Measurements from ENCODE around the gene PIP4K2B.
A peak's percentile ranks its signal among the peaks of the same experiment; 100 is the strongest.

The PIP4K2B gene

DNA sequence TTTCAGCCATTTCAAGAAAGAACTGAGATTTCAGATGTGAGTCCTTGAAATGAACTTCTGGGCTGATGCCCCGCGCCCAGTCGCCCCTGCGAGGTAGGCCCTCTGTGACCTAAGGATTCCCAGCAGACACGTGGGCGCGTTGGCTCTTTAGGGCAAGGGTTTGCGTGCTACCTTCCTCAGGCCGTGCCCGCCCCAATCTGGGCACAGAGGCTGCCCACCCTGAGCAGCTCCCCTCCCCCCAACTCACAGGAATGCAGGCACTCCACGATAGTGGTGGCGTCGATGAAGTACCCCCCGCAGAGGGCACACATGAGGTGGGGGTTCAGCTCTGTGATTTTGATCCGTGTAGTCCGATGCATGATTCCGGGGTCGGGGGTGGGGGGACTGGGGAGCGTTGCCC is 59.3 kb downstream of the PIP4K2B start:
- Histone ChIP-seq H3K4me3 (ENCODE audit: low read length) (no peak overlapping the region), H3K27me3 (ENCODE audit: control insufficient read depth, insufficient read depth, low read length) (no peaks in the 10 kb centered on the region), H3K36me3 (ENCODE audit: control insufficient read depth, insufficient read depth, low read length) (peaks cover 12% of the 10 kb centered on the region), H3K4me1 (ENCODE audit: control insufficient read depth, insufficient read depth, low read length) (peaks cover 33% of the 10 kb centered on the region), H3K9me3 (ENCODE audit: control insufficient read depth, low read length) (no peaks in the 10 kb centered on the region), H3K9ac (ENCODE audit: low read length) (no peak overlapping the region)

DNA sequence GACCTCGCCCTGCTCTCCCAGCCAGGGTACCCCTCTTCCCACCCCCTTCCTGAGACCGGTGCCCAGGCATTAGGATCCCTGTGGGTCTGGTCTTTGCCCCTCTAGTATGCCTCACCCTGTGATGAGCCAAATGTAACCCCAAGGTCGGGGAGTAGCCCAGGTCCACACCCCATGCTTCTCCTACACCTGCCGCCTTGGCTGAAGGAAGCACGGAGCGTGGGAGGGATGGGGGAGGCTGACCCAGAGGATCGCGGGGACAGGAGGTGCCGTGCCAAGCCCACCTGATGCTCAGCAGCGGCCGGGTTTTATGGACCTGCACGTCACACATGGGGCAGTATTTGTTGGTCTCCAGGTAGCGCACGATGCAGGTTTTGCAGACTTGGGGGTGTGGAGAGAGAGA is 60.1 kb downstream of the PIP4K2B start:
- Histone ChIP-seq H3K9me3 (ENCODE audit: control insufficient read depth, low read length) (no peaks in the 10 kb centered on the region), H3K4me1 (ENCODE audit: control insufficient read depth, insufficient read depth, low read length) (peaks cover 33% of the 10 kb centered on the region), H3K36me3 (ENCODE audit: control insufficient read depth, insufficient read depth, low read length) (peaks cover 12% of the 10 kb centered on the region), H3K4me3 (ENCODE audit: low read length) (no peak overlapping the region), H3K9ac (ENCODE audit: low read length) (no peak overlapping the region), H3K27me3 (ENCODE audit: control insufficient read depth, insufficient read depth, low read length) (no peaks in the 10 kb centered on the region)

DNA sequence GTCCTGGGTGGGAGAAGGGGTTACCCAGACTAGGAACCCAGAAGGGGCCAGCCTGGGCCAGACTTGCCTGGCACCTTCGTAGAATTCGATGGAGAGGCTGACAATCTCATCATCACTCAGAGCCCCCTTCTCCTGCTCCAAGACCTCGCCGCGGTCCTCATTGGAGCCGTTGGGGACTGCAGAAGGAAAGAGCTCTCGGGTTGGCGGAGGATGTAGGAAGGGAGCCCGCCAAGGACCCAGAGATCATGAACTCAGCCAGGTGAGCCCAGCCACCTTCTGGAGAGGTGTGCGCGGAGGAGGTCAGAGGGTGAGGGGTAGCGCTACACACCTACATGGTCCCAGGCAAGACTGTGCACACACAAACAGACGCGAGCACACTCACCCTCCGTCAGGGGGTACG is 60.7 kb downstream of the PIP4K2B start:
- Histone ChIP-seq H3K4me3 (ENCODE audit: low read length) (no peak overlapping the region), H3K9ac (ENCODE audit: low read length) (no peak overlapping the region), H3K4me1 (ENCODE audit: control insufficient read depth, insufficient read depth, low read length) (peaks cover 37% of the 10 kb centered on the region), H3K9me3 (ENCODE audit: control insufficient read depth, low read length) (no peaks in the 10 kb centered on the region), H3K27me3 (ENCODE audit: control insufficient read depth, insufficient read depth, low read length) (no peaks in the 10 kb centered on the region), H3K36me3 (ENCODE audit: control insufficient read depth, insufficient read depth, low read length) (peaks cover 12% of the 10 kb centered on the region)

DNA sequence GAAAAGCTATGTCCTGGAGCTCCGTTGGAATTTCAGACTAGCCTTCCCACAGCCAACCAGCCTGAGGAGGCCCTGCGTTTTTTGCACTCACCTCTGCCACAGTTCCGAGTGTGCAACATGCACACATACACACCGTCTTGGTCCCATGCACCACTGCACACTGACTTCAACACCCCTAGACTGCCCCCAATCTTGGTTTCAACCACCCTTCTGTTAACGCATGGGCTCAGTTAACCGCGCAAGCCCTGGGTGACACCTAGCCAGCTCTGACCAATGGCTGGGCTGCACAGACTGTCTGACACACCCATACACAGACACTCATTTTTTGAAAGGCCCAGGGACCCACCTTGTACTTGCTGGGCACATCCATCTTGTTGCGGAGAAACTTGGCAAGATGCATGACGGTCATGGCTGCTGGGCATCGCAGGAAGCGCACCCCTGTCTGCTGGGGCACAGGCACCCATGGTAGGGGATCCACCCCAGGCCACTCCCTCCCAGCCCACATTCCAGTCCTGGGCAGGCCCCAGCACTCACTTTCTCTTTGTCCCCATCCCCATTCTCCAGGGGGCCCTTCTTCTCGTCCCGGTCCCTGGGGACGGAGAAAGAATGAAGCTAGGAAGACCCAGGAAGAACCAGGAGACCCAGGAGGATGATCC is 61.2 kb downstream of the PIP4K2B start:
- H3K27me3 ChIP-seq (ENCODE audit: control insufficient read depth, insufficient read depth, low read length), result no peaks in the 10 kb centered on the region
- H3K4me3 ChIP-seq (ENCODE audit: low read length), result no peak overlapping the region
- no peaks in the 10 kb centered on the region for H3K9me3 ChIP-seq (ENCODE audit: control insufficient read depth, low read length)
- H3K4me1 ChIP-seq (ENCODE audit: control insufficient read depth, insufficient read depth, low read length), result peaks cover 37% of the 10 kb centered on the region
- no peak overlapping the region for H3K9ac ChIP-seq (ENCODE audit: low read length)
- H3K36me3 ChIP-seq (ENCODE audit: control insufficient read depth, insufficient read depth, low read length), result peaks cover 12% of the 10 kb centered on the region

DNA sequence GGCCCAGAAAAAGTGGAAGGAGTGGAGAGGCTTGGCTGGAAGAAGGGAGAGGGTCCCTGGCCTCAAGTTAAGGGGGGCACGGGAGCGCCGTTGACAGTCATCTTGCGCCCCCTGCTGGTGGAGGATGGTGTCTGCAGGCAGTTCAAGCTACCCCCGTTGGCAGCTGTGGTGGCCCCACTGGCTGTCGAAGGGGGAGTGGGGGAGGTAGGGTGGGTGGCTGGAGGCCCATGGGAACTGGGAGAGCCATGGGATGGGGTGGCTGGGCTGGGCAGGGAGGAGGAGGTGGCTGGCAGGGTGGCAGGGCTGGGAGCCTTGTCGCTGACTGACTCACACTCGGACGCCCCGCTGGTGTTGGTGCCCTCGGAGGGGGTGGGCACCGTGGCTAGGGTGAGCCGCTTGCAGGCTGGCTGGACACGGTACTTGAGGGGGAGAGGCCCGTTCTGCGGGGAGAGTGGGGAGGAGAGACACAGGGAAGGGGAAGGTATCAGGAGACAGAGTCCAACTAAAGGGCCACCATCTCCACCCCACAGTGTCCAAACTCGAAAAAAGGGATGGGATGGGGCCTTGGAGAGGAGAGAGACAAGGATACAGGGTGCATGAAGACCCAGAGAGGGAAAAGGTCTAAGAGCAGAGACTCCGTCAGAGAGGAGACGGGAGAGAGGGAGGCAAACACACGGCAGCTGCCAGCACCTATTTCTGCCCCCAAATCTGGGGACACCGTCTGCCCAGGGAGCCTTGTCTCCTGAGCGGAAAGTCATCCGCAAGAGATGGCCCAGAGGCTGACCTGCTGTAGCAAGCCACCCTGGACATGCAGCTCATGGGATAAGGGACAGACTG is 64.0 kb downstream of the PIP4K2B start:
- H3K4me1 ChIP-seq (ENCODE audit: control insufficient read depth, insufficient read depth, low read length), result peaks cover 41% of the 10 kb centered on the region
- no peaks in the 10 kb centered on the region for H3K9me3 ChIP-seq (ENCODE audit: control insufficient read depth, low read length)
- no peak overlapping the region for H3K4me3 ChIP-seq (ENCODE audit: low read length)
- H3K27me3 ChIP-seq (ENCODE audit: control insufficient read depth, insufficient read depth, low read length), result no peaks in the 10 kb centered on the region
- no peak overlapping the region for H3K9ac ChIP-seq (ENCODE audit: low read length)
- H3K36me3 ChIP-seq (ENCODE audit: control insufficient read depth, insufficient read depth, low read length), result peaks cover 12% of the 10 kb centered on the region

DNA sequence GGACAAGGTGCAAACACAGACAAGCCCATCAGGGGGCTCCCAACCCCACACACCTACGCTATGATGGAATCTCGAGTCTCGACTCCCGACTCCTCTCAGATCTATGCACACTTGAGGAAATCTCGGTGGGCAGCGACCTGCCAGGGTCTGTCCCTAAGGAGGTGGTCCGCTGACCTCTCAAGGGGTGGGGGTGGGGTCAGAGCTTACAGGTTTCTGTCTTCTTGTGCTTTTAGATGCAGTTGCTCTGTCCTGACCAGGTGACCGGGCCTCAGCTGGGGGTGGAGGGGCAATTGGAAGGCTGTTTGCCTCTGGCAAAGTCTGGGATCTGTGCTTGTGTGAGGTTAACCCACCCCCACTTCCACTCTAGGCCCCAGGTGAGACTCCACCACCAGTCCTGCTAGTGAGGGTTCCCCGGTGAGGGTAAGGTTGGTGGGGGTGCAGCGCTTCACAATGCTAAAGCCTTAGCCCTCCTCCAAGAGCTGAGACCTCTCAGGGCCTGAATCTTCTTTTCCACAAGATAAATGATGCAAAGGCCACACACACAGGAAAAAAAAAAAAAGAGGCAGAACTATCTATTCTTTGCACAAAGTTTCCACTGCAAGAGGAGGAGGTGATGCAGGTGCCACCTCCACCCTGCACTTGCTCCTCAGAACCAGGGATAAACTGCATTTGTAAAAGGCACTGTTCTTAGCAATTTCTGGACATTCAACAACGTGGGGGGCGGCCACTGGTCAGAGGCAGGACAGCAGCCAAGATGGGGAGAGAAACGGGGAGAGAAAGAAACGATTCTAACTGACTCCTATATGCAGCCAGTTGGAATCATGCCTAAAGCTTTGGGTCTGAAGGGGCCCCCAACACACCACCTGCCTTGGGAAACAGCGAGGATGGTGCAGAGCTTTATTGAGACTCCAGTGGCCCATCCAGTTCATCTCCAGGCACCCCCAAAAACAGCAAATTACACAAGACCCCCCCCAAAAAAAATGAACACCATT is 65.1 kb downstream of the PIP4K2B start:
- H3K9ac ChIP-seq (ENCODE audit: low read length), result no peak overlapping the region
- H3K4me1 ChIP-seq (ENCODE audit: control insufficient read depth, insufficient read depth, low read length), result peaks cover 47% of the 10 kb centered on the region
- H3K27me3 ChIP-seq (ENCODE audit: control insufficient read depth, insufficient read depth, low read length), result no peaks in the 10 kb centered on the region

DNA sequence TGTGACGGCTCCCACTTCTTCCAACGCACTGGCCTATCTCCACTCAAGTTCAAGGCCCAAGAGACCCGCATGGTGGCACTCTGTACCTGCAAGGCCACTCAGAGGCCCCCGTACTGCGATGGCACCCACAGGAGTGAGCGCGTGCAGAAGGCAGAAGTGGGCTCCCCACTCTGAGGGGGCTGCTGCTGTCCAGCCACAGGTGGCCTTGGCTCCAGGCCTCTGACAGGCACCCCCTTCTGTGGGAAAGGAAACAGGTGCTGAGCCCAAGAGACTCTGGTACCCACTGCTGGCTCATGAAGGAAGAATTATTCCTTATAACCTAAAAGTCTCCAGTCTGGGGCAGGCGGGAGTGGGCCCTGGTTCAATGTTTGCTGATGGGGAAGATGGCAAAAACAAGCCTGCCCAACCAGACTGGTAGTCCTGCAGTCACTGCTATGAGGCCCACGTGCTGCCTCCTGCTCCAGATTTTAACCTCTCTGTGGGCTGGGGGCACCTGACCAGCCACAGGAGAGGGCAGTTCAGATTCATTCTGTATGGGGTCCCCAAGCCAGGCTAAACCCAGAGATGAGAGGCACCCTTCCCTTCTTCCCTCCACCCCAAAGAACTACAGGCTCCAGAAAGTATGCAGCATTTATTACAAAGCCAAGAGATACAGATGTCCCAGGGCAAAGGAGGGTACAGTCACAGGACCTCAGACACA is 65.9 kb downstream of the PIP4K2B start:
- peaks cover 55% of the 10 kb centered on the region for H3K4me1 ChIP-seq (ENCODE audit: control insufficient read depth, insufficient read depth, low read length)

More for the DNA sequence above, 65.1 kb downstream of the PIP4K2B start:
- Histone ChIP-seq H3K36me3 (ENCODE audit: control insufficient read depth, insufficient read depth, low read length) (peaks cover 12% of the 10 kb centered on the region), H3K4me3 (ENCODE audit: low read length) (no peak overlapping the region), H3K9me3 (ENCODE audit: control insufficient read depth, low read length) (no peaks in the 10 kb centered on the region)

DNA sequence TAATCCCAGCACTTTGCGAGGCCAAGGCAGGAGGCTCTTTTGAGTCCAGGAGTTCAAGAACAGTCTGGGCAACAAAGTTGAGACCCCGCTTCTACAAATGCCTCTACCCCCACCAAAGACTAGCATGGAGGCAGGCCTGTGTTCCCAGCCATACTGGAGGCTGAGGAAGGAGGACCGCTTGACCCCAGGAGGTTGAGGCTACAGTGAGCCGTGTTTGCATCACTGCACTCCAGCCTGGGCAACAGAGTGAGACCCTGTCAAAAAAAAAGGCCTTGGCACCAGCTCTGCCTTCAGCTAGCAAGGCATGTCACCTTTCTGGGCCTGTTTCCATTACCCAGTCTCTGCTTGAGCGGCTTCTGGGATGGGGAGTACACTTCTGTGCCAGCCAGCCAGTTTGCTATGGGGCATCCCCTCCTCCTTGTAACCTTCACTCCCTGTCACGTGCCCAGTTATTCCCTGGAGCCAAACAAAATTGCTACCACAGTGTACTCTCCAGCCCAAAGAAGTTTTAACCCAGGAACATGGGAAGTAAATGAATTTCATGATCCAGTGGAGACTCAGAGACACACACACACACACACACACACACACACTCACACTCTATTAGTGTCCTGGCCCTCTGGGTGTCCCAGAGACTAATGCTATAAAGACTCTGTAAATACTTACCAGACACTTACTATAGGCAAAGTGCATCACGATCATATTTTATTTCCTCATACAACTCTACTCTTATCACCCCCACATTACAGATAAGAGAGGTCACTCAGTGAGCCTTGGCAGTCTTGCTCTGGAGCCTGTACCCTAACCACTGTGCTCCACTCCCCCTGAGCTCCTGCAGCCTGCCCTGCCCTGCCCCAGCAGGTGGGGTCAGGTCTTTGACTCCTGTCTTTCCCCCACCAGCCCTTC is 66.7 kb downstream of the PIP4K2B start:
- Histone ChIP-seq H3K9me3 (ENCODE audit: control insufficient read depth, low read length) (no peaks in the 10 kb centered on the region), H3K36me3 (ENCODE audit: control insufficient read depth, insufficient read depth, low read length) (peaks cover 4% of the 10 kb centered on the region), H3K4me1 (ENCODE audit: control insufficient read depth, insufficient read depth, low read length) (peaks cover 59% of the 10 kb centered on the region), H3K27me3 (ENCODE audit: control insufficient read depth, insufficient read depth, low read length) (no peaks in the 10 kb centered on the region), H3K9ac (ENCODE audit: low read length) (peak overlapping the region; percentile 81), H3K4me3 (ENCODE audit: low read length) (no peak overlapping the region)

More for the DNA sequence above, 65.9 kb downstream of the PIP4K2B start:
- Histone ChIP-seq H3K4me3 (ENCODE audit: low read length) (no peak overlapping the region), H3K36me3 (ENCODE audit: control insufficient read depth, insufficient read depth, low read length) (peaks cover 10% of the 10 kb centered on the region), H3K9ac (ENCODE audit: low read length) (no peak overlapping the region), H3K9me3 (ENCODE audit: control insufficient read depth, low read length) (no peaks in the 10 kb centered on the region), H3K27me3 (ENCODE audit: control insufficient read depth, insufficient read depth, low read length) (no peaks in the 10 kb centered on the region)

DNA sequence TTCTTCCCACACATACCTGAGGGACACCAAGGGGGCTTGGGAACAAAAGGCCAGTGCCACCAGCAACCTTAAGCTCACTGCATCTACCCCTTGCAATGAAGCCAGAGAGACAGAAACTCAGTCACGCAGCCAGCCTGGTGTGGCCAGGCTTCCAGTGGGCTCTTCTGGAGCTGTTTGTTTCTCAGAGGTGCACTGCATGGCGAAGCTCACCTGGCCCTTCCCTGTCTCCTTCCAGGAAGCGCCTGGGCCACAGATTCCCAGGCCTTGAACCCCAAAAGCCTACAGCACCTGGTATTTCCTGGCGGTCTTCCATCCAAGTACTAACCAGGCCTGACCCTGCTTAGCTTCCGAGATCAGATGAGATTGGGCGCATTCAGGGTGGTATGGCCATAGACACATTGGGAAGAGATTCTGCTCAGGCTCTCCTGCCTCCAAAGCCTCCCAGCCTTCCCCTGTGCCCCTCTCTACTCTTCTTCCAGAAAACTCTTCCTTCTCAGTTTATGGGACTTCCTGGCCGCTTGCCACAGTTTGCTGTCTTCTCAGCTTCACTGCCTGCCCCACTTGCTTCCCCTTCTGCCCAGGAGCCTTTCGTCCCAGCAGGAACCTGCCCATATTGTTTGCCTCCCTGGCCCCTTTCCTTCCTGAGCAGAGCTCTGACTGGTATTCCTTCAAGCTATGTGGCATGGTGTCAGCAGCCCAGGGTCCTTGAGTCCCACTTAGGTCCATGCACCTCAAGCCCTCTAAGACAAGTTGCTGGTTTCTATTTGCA is 67.6 kb downstream of the PIP4K2B start:
- Histone ChIP-seq H3K4me1 (ENCODE audit: control insufficient read depth, insufficient read depth, low read length) (peaks cover 59% of the 10 kb centered on the region), H3K4me3 (ENCODE audit: low read length) (peak overlapping the region; percentile 53), H3K9ac (ENCODE audit: low read length) (peak overlapping the region; percentile 81), H3K9me3 (ENCODE audit: control insufficient read depth, low read length) (no peaks in the 10 kb centered on the region), H3K36me3 (ENCODE audit: control insufficient read depth, insufficient read depth, low read length) (peaks cover 4% of the 10 kb centered on the region), H3K27me3 (ENCODE audit: control insufficient read depth, insufficient read depth, low read length) (no peaks in the 10 kb centered on the region)
